ENCODE results near the gene ARMC5. TPM values are rescaled to one million over a fixed set of nuclear protein-coding genes. Genes with fewer than 3 reads are reported as not detected.
"Not testable (repeated sequence)": the region's sequence is repeated elsewhere in the genome, so short reads cannot be mapped to it uniquely, and the experiment has no call there.

Gene ARMC5
- total and polyA plus RNA-seq, 4 donors: 8.6 to 24.7 (median 17.0) TPM

- no peak for DNase-seq (ENCODE audit: low read depth in 4 of 6, low spot score in 6 of 6)
- 41% methylated on average over 3 of the region's 5 CpGs for WGBS (ENCODE audit: insufficient coverage)
- no peaks in the 10 kb centered on the region for H3K9me3 ChIP-seq (ENCODE audit: control insufficient read depth, insufficient read depth, low read length)
Observed at GRCh38 chr16:31430380-31431052, 28.8 kb upstream of the ARMC5 start.

GRCh38 chr16:31435341-31436220 is 23.7 kb upstream of the ARMC5 start:
- Histone ChIP-seq H3K27ac (ENCODE audit: low read depth, low read length) (no peak overlapping the region), H3K4me1 (ENCODE audit: control insufficient read depth, insufficient read depth, low read length) (no peaks in the 10 kb centered on the region), H3K9me3 (ENCODE audit: control insufficient read depth, insufficient read depth, low read length) (no peaks in the 10 kb centered on the region), H3K36me3 (ENCODE audit: control insufficient read depth, insufficient read depth, low read length) (peaks cover 15% of the 10 kb centered on the region), H3K27me3 (ENCODE audit: control insufficient read depth, insufficient read depth, low read length) (no peaks in the 10 kb centered on the region), H3K4me3 (ENCODE audit: low read depth, low read length) (no peak overlapping the region)
- no peak for DNase-seq (ENCODE audit: low read depth in 4 of 6, low spot score in 6 of 6)
- 92% methylated on average over 39 of the region's 47 CpGs for WGBS (ENCODE audit: insufficient coverage)

More at GRCh38 chr16:31430380-31431052, 28.8 kb upstream of the ARMC5 start:
- Histone ChIP-seq H3K27me3 (ENCODE audit: control insufficient read depth, insufficient read depth, low read length) (no peaks in the 10 kb centered on the region), H3K4me3 (ENCODE audit: low read depth, low read length) (no peak overlapping the region), H3K4me1 (ENCODE audit: control insufficient read depth, insufficient read depth, low read length) (peaks cover 10% of the 10 kb centered on the region), H3K36me3 (ENCODE audit: control insufficient read depth, insufficient read depth, low read length) (peaks cover 1% of the 10 kb centered on the region), H3K27ac (ENCODE audit: low read depth, low read length) (no peak overlapping the region)

- Histone ChIP-seq H3K27me3 (ENCODE audit: control insufficient read depth, insufficient read depth, low read length) (no peaks in the 10 kb centered on the region), H3K9me3 (ENCODE audit: control insufficient read depth, insufficient read depth, low read length) (no peaks in the 10 kb centered on the region), H3K36me3 (ENCODE audit: control insufficient read depth, insufficient read depth, low read length) (peaks cover 15% of the 10 kb centered on the region), H3K4me1 (ENCODE audit: control insufficient read depth, insufficient read depth, low read length) (peaks cover 6% of the 10 kb centered on the region), H3K27ac (ENCODE audit: low read depth, low read length) (no peak overlapping the region), H3K4me3 (ENCODE audit: low read depth, low read length) (no peak overlapping the region)
- WGBS (ENCODE audit: insufficient coverage): 90% methylated on average over 42 of the region's 44 CpGs
- DNase-seq (ENCODE audit: low read depth in 4 of 6, low spot score in 6 of 6): no peak
Observed at GRCh38 chr16:31436221-31437045, 22.9 kb upstream of the ARMC5 start.

GRCh38 chr16:31438414-31438813 is 20.9 kb upstream of the ARMC5 start:
- H3K27ac ChIP-seq (ENCODE audit: low read depth, low read length): no peak overlapping the region
- no peaks in the 10 kb centered on the region for H3K27me3 ChIP-seq (ENCODE audit: control insufficient read depth, insufficient read depth, low read length)
- H3K36me3 ChIP-seq (ENCODE audit: control insufficient read depth, insufficient read depth, low read length): peaks cover 15% of the 10 kb centered on the region
- no peak overlapping the region for H3K4me3 ChIP-seq (ENCODE audit: low read depth, low read length)
- DNase-seq (ENCODE audit: low read depth in 4 of 6, low spot score in 6 of 6): no peak
- H3K4me1 ChIP-seq (ENCODE audit: control insufficient read depth, insufficient read depth, low read length): peaks cover 19% of the 10 kb centered on the region
- WGBS (ENCODE audit: insufficient coverage): 38% methylated on average over 2 of the region's 2 CpGs
- no peaks in the 10 kb centered on the region for H3K9me3 ChIP-seq (ENCODE audit: control insufficient read depth, insufficient read depth, low read length)

GRCh38 chr16:31439023-31439422 is 20.3 kb upstream of the ARMC5 start:
- H3K9me3 ChIP-seq (ENCODE audit: control insufficient read depth, insufficient read depth, low read length); DNase-seq (ENCODE audit: low read depth in 4 of 6, low spot score in 6 of 6); H3K27me3 ChIP-seq (ENCODE audit: control insufficient read depth, insufficient read depth, low read length); H3K27ac ChIP-seq (ENCODE audit: low read depth, low read length); H3K4me3 ChIP-seq (ENCODE audit: low read depth, low read length): not testable (repeated sequence)
- WGBS (ENCODE audit: insufficient coverage): no CpG with 5 or more reads among the region's 4 CpGs
- peaks cover 15% of the 10 kb centered on the region for H3K36me3 ChIP-seq (ENCODE audit: control insufficient read depth, insufficient read depth, low read length)
- peaks cover 19% of the 10 kb centered on the region for H3K4me1 ChIP-seq (ENCODE audit: control insufficient read depth, insufficient read depth, low read length)

GRCh38 chr16:31439519-31439918 is 19.8 kb upstream of the ARMC5 start:
- no peak for DNase-seq (ENCODE audit: low read depth in 4 of 6, low spot score in 6 of 6)
- Histone ChIP-seq H3K27ac (ENCODE audit: low read depth, low read length) (no peak overlapping the region), H3K4me1 (ENCODE audit: control insufficient read depth, insufficient read depth, low read length) (peaks cover 19% of the 10 kb centered on the region), H3K4me3 (ENCODE audit: low read depth, low read length) (no peak overlapping the region), H3K27me3 (ENCODE audit: control insufficient read depth, insufficient read depth, low read length) (no peaks in the 10 kb centered on the region), H3K9me3 (ENCODE audit: control insufficient read depth, insufficient read depth, low read length) (no peaks in the 10 kb centered on the region), H3K36me3 (ENCODE audit: control insufficient read depth, insufficient read depth, low read length) (peaks cover 15% of the 10 kb centered on the region)
- WGBS (ENCODE audit: insufficient coverage): no CpG with 5 or more reads among the region's 3 CpGs

- peak in 2 of 6 donors; percentile 47 to 69 for DNase-seq (ENCODE audit: low read depth in 4 of 6, low spot score in 6 of 6)
- no peaks in the 10 kb centered on the region for H3K27me3 ChIP-seq (ENCODE audit: control insufficient read depth, insufficient read depth, low read length)
- no peak overlapping the region for H3K27ac ChIP-seq (ENCODE audit: low read depth, low read length)
- no peak overlapping the region for H3K4me3 ChIP-seq (ENCODE audit: low read depth, low read length)
- peaks cover 13% of the 10 kb centered on the region for H3K36me3 ChIP-seq (ENCODE audit: control insufficient read depth, insufficient read depth, low read length)
- peaks cover 19% of the 10 kb centered on the region for H3K4me1 ChIP-seq (ENCODE audit: control insufficient read depth, insufficient read depth, low read length)
- WGBS (ENCODE audit: insufficient coverage): 50% methylated on average over 4 of the region's 4 CpGs
- no peaks in the 10 kb centered on the region for H3K9me3 ChIP-seq (ENCODE audit: control insufficient read depth, insufficient read depth, low read length)
Observed at GRCh38 chr16:31440516-31441184, 18.7 kb upstream of the ARMC5 start.

- Histone ChIP-seq H3K27ac (ENCODE audit: low read depth, low read length) (no peak overlapping the region), H3K9me3 (ENCODE audit: control insufficient read depth, insufficient read depth, low read length) (no peaks in the 10 kb centered on the region), H3K4me3 (ENCODE audit: low read depth, low read length) (peak overlapping the region; percentile 68), H3K4me1 (ENCODE audit: control insufficient read depth, insufficient read depth, low read length) (peaks cover 19% of the 10 kb centered on the region), H3K36me3 (ENCODE audit: control insufficient read depth, insufficient read depth, low read length) (no peaks in the 10 kb centered on the region), H3K27me3 (ENCODE audit: control insufficient read depth, insufficient read depth, low read length) (no peaks in the 10 kb centered on the region)
- DNase-seq (ENCODE audit: low read depth in 4 of 6, low spot score in 6 of 6): no peak
- 66% methylated on average over 12 of the region's 34 CpGs for WGBS (ENCODE audit: insufficient coverage)
Observed at GRCh38 chr16:31441956-31442355, 17.3 kb upstream of the ARMC5 start.

GRCh38 chr16:31445931-31446330 is 13.4 kb upstream of the ARMC5 start:
- not testable (repeated sequence) for H3K4me3 ChIP-seq (ENCODE audit: low read depth, low read length); H3K27me3 ChIP-seq (ENCODE audit: control insufficient read depth, insufficient read depth, low read length); H3K36me3 ChIP-seq (ENCODE audit: control insufficient read depth, insufficient read depth, low read length); H3K27ac ChIP-seq (ENCODE audit: low read depth, low read length); DNase-seq (ENCODE audit: low read depth in 4 of 6, low spot score in 6 of 6); H3K9me3 ChIP-seq (ENCODE audit: control insufficient read depth, insufficient read depth, low read length)
- H3K4me1 ChIP-seq (ENCODE audit: control insufficient read depth, insufficient read depth, low read length): peaks cover 18% of the 10 kb centered on the region
- WGBS (ENCODE audit: insufficient coverage): 90% methylated on average over 6 of the region's 6 CpGs

All from spinal cord (tissue), 10 donors.